ENCODE results near the gene VSIG1. TPM values are rescaled to one million over a fixed set of nuclear protein-coding genes. Genes with fewer than 3 reads are reported as not detected.

The VSIG1 gene
- total and polyA plus RNA-seq, 3 donors from 2014 or later, result 154 to 333 (median 193) TPM

- H3K27ac ChIP-seq, result no peak overlapping the region
- intact Hi-C loops (cut with DNase I; ENCODE audit: low total_unique reads), result no loop called here
- H3K27me3 ChIP-seq, result no peaks in the 10 kb centered on the region
- H3K36me3 ChIP-seq (ENCODE audit: low read depth, missing control alignments), result no peaks in the 10 kb centered on the region
- no peak for TF ChIP-seq POLR2A (IDR thresholded peaks at IDR 0.05)
- TF ChIP-seq CTCF (IDR thresholded peaks at IDR 0.05), result no peak
- no peaks in the 10 kb centered on the region for H3K4me1 ChIP-seq
- no peak overlapping the region for H3K4me3 ChIP-seq
- no peak for DNase-seq
- 90 to 91% methylated on average over 6 of the region's 6 CpGs for WGBS, 2 donors
- no peaks in the 10 kb centered on the region for H3K9me3 ChIP-seq
These were observed 42.9 kb downstream of the VSIG1 start for GRCh38 chrX:108087792-108088191.

- H3K4me3 ChIP-seq, result no peak overlapping the region
- no peak for DNase-seq
- H3K27me3 ChIP-seq, result no peaks in the 10 kb centered on the region
- intact Hi-C loops (cut with DNase I; ENCODE audit: low total_unique reads), result no loop called here
- TF ChIP-seq CTCF (IDR thresholded peaks at IDR 0.05), result no peak
- TF ChIP-seq POLR2A (IDR thresholded peaks at IDR 0.05), result no peak
- no peak overlapping the region for H3K27ac ChIP-seq
- no peaks in the 10 kb centered on the region for H3K9me3 ChIP-seq
- no peaks in the 10 kb centered on the region for H3K36me3 ChIP-seq (ENCODE audit: low read depth, missing control alignments)
- no peaks in the 10 kb centered on the region for H3K4me1 ChIP-seq
- 38 to 44% methylated on average over 1 of the region's 1 CpG for WGBS, 2 donors
These were observed 43.6 kb downstream of the VSIG1 start for GRCh38 chrX:108088511-108088910.

- Histone ChIP-seq H3K4me1 (no peaks in the 10 kb centered on the region), H3K9me3 (no peaks in the 10 kb centered on the region), H3K27ac (peak overlapping the region; percentile 89 to 91), H3K27me3 (no peaks in the 10 kb centered on the region), H3K4me3 (peak overlapping the region; percentile 58 to 74), H3K36me3 (ENCODE audit: low read depth, missing control alignments) (no peaks in the 10 kb centered on the region)
- WGBS, 2 donors, result 0% methylated on average over 16 to 20 of the region's 20 CpGs
- intact Hi-C loops (cut with DNase I; ENCODE audit: low total_unique reads), result no loop called here
- DNase-seq, result peak; percentile 13
- TF ChIP-seq CTCF (IDR thresholded peaks at IDR 0.05) (no peak), POLR2A (IDR thresholded peaks at IDR 0.05) (no peak)
These were observed 45.8 kb downstream of the VSIG1 start for GRCh38 chrX:108090491-108091263.

GRCh38 chrX:108091264-108091877 is 46.5 kb downstream of the VSIG1 start, which contains the start of the genes ATG4A and PSMD10:
Gene ATG4A, plus strand, starts transcription at chrX:108091778. Its CDS starts 49 bp downstream, at chrX:108091827.
Gene PSMD10, minus strand, starts transcription at chrX:108091542. Its CDS starts 22 bp downstream, at chrX:108091520.
- intact Hi-C loops (cut with DNase I; ENCODE audit: low total_unique reads), result no loop called here
- Histone ChIP-seq H3K36me3 (ENCODE audit: low read depth, missing control alignments) (no peaks in the 10 kb centered on the region), H3K9me3 (no peaks in the 10 kb centered on the region), H3K27me3 (no peaks in the 10 kb centered on the region), H3K27ac (peak within 1 kb of the TSS; percentile 89 to 91), H3K4me3 (peak within 1 kb of the TSS; percentile 58 to 74), H3K4me1 (no peaks in the 10 kb centered on the region)
- 0 to 1% methylated on average over 18 to 41 of the region's 47 CpGs for WGBS, 2 donors
- TF ChIP-seq CTCF (IDR thresholded peaks at IDR 0.05) (no peak), POLR2A (IDR thresholded peaks at IDR 0.05) (peak; percentile 50)
- peak; percentile 96 for DNase-seq
